Small intestine (tissue), 7 donors: ENCODE results near the gene GLIS1. TPM values are rescaled to one million over a fixed set of nuclear protein-coding genes. Genes with fewer than 3 reads are reported as not detected.

ENCODE experiments used
- DNase-seq, 2 donors: peaks; one replicate each; pipeline versions ENCODE4 v3.0.0 to v3.0.0-alpha.2; 2013
- FAIRE-seq: peaks from 2 replicates; lab custom pipeline; 2012; peaks lifted over from hg19 to GRCh38; lab: Jason Lieb, UNC
- H3K27ac ChIP-seq, 3 donors: one replicate each; pipeline ENCODE4 v1.5.1; 2013; ENCODE audit warnings: low read length in 2 of 3, mild to moderate bottlenecking in 2 of 3, control low read depth in 1 of 3, inconsistent platforms in 1 of 3, low read depth in 1 of 3, moderate library complexity in 1 of 3
- H3K27me3 ChIP-seq, 3 donors: one replicate each; pipeline ENCODE4 v1.6.1; 2013; ENCODE audit warnings: low read length in 3 of 3, inconsistent platforms in 1 of 3; ENCODE audit not compliant: control insufficient read depth in 3 of 3, insufficient read depth in 3 of 3
- H3K36me3 ChIP-seq, 3 donors: one replicate each; pipeline ENCODE4 v1.6.1; 2013; ENCODE audit warnings: low read length in 3 of 3, inconsistent platforms in 1 of 3, low read depth in 1 of 3, mild to moderate bottlenecking in 1 of 3, moderate library complexity in 1 of 3; ENCODE audit not compliant: control insufficient read depth in 3 of 3, insufficient read depth in 2 of 3
- H3K4me1 ChIP-seq, 3 donors: one replicate each; pipeline ENCODE4 v1.6.1; 2013; ENCODE audit warnings: low read length in 2 of 3, inconsistent platforms in 1 of 3, low read depth in 1 of 3, mild to moderate bottlenecking in 1 of 3, moderate library complexity in 1 of 3; ENCODE audit not compliant: control insufficient read depth in 3 of 3, insufficient read depth in 2 of 3
- H3K4me3 ChIP-seq, 3 donors: one replicate each; pipeline ENCODE4 v1.5.1; 2013; ENCODE audit warnings: low read length in 3 of 3, control low read depth in 1 of 3, inconsistent platforms in 1 of 3, low read depth in 1 of 3, mild to moderate bottlenecking in 1 of 3, moderate library complexity in 1 of 3
- H3K9me3 ChIP-seq, 2 donors: one replicate each; pipeline ENCODE4 v1.6.1; 2013; ENCODE audit warnings: low read depth in 1 of 2, low read length in 1 of 2; ENCODE audit not compliant: control insufficient read depth in 2 of 2, insufficient read depth in 1 of 2
- WGBS, 3 donors: extraction: QIAGEN DNeasy Blood & Tissue Kit; methylation state at CpG; one replicate each; pipeline ENCODE4 v1.1.7; 2013; 5-methylcytosine and 5-hydroxymethylcytosine counted together
- polyA plus RNA-seq, 4 donors: library from polyadenylated mRNA; stranded (reverse) in 3 of 4; unstranded in 1 of 4; fragments of 200-250 nt in 3 of 4; fragments of 120-200 nt in 1 of 4; gene quantifications; one replicate each; pipeline versions ENCODE4 v1.2.1 to v1.2.3, GENCODE V29; 2013
- donor health status: healthy with polysubstance abuse.
- donor health status: control.
- donor health status: control.
- donor health status: Bipolar disorder and iron deficiency.
- donor health status: healthy.

GLIS1 gene
- polyA plus RNA-seq, 4 donors: 0.19 to 0.50 TPM; not detected in 2

DNA sequence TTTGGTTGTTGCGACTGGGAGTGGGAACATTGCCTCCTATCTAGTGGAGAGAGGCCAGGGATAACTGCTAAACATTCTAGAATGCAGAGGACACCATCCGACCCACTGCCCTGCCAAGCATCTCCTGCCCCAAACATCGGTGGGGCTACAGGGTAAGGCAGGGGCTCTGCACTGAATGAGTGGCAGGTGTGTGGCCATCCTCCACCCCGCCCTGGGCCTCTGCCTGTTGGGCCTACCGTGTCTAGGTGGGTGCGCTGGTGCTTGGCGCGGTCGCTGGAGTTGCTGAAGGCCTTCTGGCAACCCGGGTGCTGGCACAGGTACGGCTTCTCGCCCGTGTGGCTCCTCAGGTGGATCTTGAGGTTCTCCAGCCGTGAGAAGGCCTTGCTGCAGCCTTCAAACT is 209.4 kb downstream of the GLIS1 start:
- no peaks in the 10 kb centered on the region for H3K9me3 ChIP-seq
- H3K27me3 ChIP-seq: peaks cover 0 to 3% (median 0%) of the 10 kb centered on the region in 3 donors
- peaks cover 0 to 10% (median 0%) of the 10 kb centered on the region in 3 donors for H3K4me1 ChIP-seq
- H3K36me3 ChIP-seq: no peaks in the 10 kb centered on the region
- H3K27ac ChIP-seq: no peak overlapping the region
- H3K4me3 ChIP-seq: no peak overlapping the region
- WGBS, 3 donors: 84 to 93% (median 88%) methylated on average over 14 of the region's 14 CpGs
- no peak for FAIRE-seq
- no peak for DNase-seq

DNA sequence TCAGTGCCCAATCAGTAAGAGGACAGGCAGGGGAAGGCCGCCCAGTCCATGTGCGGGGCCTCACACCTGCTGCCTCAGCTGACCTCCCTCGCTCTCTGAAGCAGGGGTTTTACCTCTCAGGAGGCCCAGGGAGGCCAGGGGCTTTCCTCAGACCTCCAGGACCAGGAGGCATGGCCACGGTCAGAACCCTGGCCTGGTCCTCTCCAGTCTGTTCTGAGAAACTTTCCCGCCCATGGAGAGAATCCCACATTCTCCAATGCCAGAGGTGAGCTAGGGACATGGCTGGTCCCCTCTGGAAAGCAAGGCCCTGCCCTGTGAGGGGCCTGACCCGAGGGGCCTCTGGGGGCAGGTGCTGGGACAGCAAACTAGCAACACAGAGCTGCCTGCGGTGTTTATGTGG is 211.6 kb downstream of the GLIS1 start:
- Histone ChIP-seq H3K36me3 (no peaks in the 10 kb centered on the region), H3K4me3 (no peak overlapping the region), H3K27ac (no peak overlapping the region), H3K9me3 (no peaks in the 10 kb centered on the region), H3K27me3 (peaks cover 0 to 3% (median 0%) of the 10 kb centered on the region in 3 donors), H3K4me1 (peaks cover 0 to 10% (median 0%) of the 10 kb centered on the region in 3 donors)
- FAIRE-seq: no peak
- no peak for DNase-seq
- WGBS, 3 donors: 75 to 84% (median 82%) methylated on average over 7 of the region's 7 CpGs

GRCh38 chr1:53526451-53527101 is 212.4 kb downstream of the GLIS1 start:
- H3K36me3 ChIP-seq: no peaks in the 10 kb centered on the region
- H3K27ac ChIP-seq: no peak overlapping the region
- H3K27me3 ChIP-seq: peaks cover 0 to 3% (median 0%) of the 10 kb centered on the region in 3 donors
- no peaks in the 10 kb centered on the region for H3K9me3 ChIP-seq
- H3K4me3 ChIP-seq: no peak overlapping the region
- FAIRE-seq (no peak), DNase-seq (peak in 1 of 2 donors; percentile 48)
- WGBS, 3 donors: 57 to 78% (median 77%) methylated on average over 26 to 29 of the region's 29 CpGs
- H3K4me1 ChIP-seq: peaks cover 0 to 10% (median 0%) of the 10 kb centered on the region in 3 donors

DNA sequence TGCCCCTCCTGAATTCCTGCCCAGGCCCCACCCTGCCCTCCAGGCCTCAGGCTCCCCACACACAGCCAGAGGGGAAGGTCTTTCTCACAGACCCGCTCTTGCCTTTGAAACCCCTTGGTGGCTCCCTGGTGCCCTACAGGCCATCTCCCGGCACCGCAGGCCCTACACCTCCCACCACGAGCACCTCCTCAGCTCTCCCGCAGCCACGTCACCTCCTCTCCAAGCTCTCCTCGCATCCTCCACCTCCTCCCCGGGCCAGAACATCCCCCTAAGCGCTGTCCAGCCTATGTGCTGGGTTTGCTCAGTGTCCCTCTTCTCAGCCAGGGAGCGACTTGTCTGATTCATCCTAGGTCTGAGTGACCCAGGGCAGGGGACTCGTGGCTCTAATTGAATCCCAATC is 213.4 kb downstream of the GLIS1 start:
- no peak for DNase-seq
- no peaks in the 10 kb centered on the region for H3K9me3 ChIP-seq
- 82 to 88% (median 83%) methylated on average over 11 of the region's 11 CpGs for whole genome bisulfite sequencing, 3 donors

GRCh38 chr1:53524428-53525375 is 214.3 kb downstream of the GLIS1 start:
- no peak for FAIRE-seq

More for the DNA sequence above, 213.4 kb downstream of the GLIS1 start:
- peaks cover 0 to 10% (median 0%) of the 10 kb centered on the region in 3 donors for H3K4me1 ChIP-seq
- no peaks in the 10 kb centered on the region for H3K36me3 ChIP-seq
- H3K4me3 ChIP-seq: no peak overlapping the region
- no peak overlapping the region for H3K27ac ChIP-seq
- peaks cover 0 to 3% (median 0%) of the 10 kb centered on the region in 3 donors for H3K27me3 ChIP-seq
- FAIRE-seq: no peak

GRCh38 chr1:53521924-53522552 is 216.9 kb downstream of the GLIS1 start:
- no peaks in the 10 kb centered on the region for H3K9me3 ChIP-seq
- no peak for FAIRE-seq
- H3K36me3 ChIP-seq: peaks cover 0 to 2% (median 0%) of the 10 kb centered on the region in 3 donors
- peaks cover 0 to 3% (median 0%) of the 10 kb centered on the region in 3 donors for H3K27me3 ChIP-seq
- H3K4me3 ChIP-seq: no peak overlapping the region
- WGBS, 3 donors: 67 to 79% (median 75%) methylated on average over 11 of the region's 11 CpGs
- peak in 1 of 2 donors; percentile 9 for DNase-seq
- peaks cover 0 to 10% (median 0%) of the 10 kb centered on the region in 3 donors for H3K4me1 ChIP-seq
- no peak overlapping the region for H3K27ac ChIP-seq

More at GRCh38 chr1:53524428-53525375, 214.3 kb downstream of the GLIS1 start:
- peaks cover 0 to 2% (median 0%) of the 10 kb centered on the region in 3 donors for H3K36me3 ChIP-seq
- no peak overlapping the region for H3K4me3 ChIP-seq
- WGBS, 3 donors: 53 to 70% (median 61%) methylated on average over 34 to 35 of the region's 35 CpGs
- H3K27me3 ChIP-seq: peaks cover 0 to 3% (median 0%) of the 10 kb centered on the region in 3 donors
- DNase-seq: peak in 1 of 2 donors; percentile 21
- H3K9me3 ChIP-seq: no peaks in the 10 kb centered on the region
- no peak overlapping the region for H3K27ac ChIP-seq
- H3K4me1 ChIP-seq: peaks cover 0 to 10% (median 0%) of the 10 kb centered on the region in 3 donors

DNA sequence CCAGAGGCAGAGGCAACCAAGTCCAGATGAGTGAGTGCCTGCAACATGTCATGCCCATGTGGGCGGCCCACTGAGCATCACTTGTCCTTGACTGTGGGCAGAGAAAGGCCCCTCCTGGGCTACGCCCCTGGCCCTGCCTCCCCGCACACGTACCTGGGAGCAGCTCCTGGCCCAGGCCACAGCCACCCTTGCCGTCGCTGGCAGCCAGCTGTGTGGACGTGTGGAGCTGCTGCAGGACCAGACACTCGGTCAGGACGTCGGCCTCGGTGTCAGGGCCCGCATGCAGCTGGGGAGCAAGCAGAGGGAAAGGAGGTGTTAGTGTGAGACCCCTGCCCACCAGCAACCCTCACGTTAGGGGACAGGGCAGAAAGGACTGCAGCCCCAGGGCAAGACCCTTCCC is 218.5 kb downstream of the GLIS1 start:
- peaks cover 0 to 3% (median 0%) of the 10 kb centered on the region in 3 donors for H3K27me3 ChIP-seq
- no peak overlapping the region for H3K27ac ChIP-seq
- WGBS, 3 donors: 80 to 91% (median 87%) methylated on average over 13 of the region's 13 CpGs
- no peak overlapping the region for H3K4me3 ChIP-seq
- DNase-seq: no peak
- peaks cover 0 to 2% (median 0%) of the 10 kb centered on the region in 3 donors for H3K36me3 ChIP-seq
- FAIRE-seq: no peak
- no peaks in the 10 kb centered on the region for H3K4me1 ChIP-seq
- no peaks in the 10 kb centered on the region for H3K9me3 ChIP-seq

- FAIRE-seq: no peak
- 34 to 52% (median 42%) methylated on average over 8 of the region's 8 CpGs for WGBS, 3 donors
Measured at GRCh38 chr1:53519421-53519820, 219.5 kb downstream of the GLIS1 start.

More at GRCh38 chr1:53519421-53519820, 219.5 kb downstream of the GLIS1 start:
- no peak overlapping the region for H3K27ac ChIP-seq
- no peaks in the 10 kb centered on the region for H3K27me3 ChIP-seq
- DNase-seq: peak in 1 of 2 donors; percentile 28
- H3K4me1 ChIP-seq: no peaks in the 10 kb centered on the region
- H3K36me3 ChIP-seq: peaks cover 0 to 2% (median 0%) of the 10 kb centered on the region in 3 donors
- H3K9me3 ChIP-seq: no peaks in the 10 kb centered on the region
- no peak overlapping the region for H3K4me3 ChIP-seq
